OCI-LY7 (cell line): ENCODE results near the gene RAB22A.

ENCODE experiments used
- EZH2phosphoT487 ChIP-seq: fragments of 200-600 bp; sonication (generic); IDR thresholded peaks from 2 replicates; pipeline ENCODE4 v1.6.1; 2018; ENCODE audit warnings: low read depth, borderline replicate concordance, mild to moderate bottlenecking, mixed run types, antibody characterized with exemption, low read length, moderate library complexity, mixed read lengths
- TF ChIP-seq, protein P1 (sequence below): fragments of 200-600 bp; sonication (generic); conservative IDR thresholded peaks from 2 replicates; pipeline ENCODE4 v1.5.1; 2014; ENCODE audit warnings: mild to moderate bottlenecking, antibody characterized with exemption, low read length, moderate library complexity, mixed read lengths

DNA sequence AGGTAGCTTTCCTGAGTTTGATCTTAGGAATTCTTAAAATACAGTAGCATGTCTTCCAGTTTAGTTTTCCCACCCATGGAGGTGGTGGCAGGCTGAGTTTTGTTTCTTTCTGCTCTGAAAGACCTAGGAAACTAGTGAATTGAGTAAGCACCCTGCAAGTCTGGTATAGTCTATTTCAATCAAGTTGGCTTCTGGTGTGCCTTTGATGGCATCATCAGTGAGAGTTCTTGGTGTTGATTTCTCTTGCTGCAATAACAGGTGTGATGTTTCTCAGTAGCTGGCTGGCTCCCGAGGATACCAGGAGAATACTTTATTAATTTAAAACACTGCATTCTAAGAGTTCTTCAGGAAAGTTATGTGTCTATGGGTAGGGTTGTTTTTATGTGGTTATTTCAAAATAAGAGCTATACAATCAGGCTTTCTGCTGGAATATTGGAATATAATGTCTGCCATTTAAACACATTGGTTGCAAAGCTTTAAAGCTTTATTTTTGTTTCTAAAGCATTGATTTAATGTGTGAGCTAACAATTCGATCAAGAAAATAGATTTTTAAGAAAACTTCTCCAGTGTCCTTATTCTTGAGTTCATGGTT, 98.5 kb downstream of the RAB22A start:
- TF ChIP-seq, protein P1, sequence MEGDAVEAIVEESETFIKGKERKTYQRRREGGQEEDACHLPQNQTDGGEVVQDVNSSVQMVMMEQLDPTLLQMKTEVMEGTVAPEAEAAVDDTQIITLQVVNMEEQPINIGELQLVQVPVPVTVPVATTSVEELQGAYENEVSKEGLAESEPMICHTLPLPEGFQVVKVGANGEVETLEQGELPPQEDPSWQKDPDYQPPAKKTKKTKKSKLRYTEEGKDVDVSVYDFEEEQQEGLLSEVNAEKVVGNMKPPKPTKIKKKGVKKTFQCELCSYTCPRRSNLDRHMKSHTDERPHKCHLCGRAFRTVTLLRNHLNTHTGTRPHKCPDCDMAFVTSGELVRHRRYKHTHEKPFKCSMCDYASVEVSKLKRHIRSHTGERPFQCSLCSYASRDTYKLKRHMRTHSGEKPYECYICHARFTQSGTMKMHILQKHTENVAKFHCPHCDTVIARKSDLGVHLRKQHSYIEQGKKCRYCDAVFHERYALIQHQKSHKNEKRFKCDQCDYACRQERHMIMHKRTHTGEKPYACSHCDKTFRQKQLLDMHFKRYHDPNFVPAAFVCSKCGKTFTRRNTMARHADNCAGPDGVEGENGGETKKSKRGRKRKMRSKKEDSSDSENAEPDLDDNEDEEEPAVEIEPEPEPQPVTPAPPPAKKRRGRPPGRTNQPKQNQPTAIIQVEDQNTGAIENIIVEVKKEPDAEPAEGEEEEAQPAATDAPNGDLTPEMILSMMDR: no peak
- no peak for TF ChIP-seq EZH2phosphoT487
